Effector memory CD4-positive, alpha-beta T cell (primary cell): ENCODE data around the gene SYNGR4.

Experiments
- DNase-seq, 3 donors: peaks; one replicate each; pipeline ENCODE4 v3.0.0-alpha.2; 2020
- H3K27ac ChIP-seq: 2 replicates; pipeline ENCODE4 v1.7.0; 2013; ENCODE audit warnings: mild to moderate bottlenecking, low read length, moderate library complexity; ENCODE audit not compliant: insufficient read depth, poor library complexity, severe bottlenecking
- H3K27me3 ChIP-seq: replicated peaks from 2 replicates; pipeline ENCODE4 v1.7.0; 2013; ENCODE audit warnings: mild to moderate bottlenecking, low read length; ENCODE audit not compliant: insufficient read depth, control insufficient read depth, poor library complexity, severe bottlenecking
- H3K36me3 ChIP-seq: 2 replicates; pipeline ENCODE4 v1.7.0; 2013; ENCODE audit warnings: mild to moderate bottlenecking, low read length, moderate library complexity; ENCODE audit not compliant: control insufficient read depth, insufficient read depth
- H3K4me1 ChIP-seq: 2 replicates; pipeline ENCODE4 v1.7.0; 2013; ENCODE audit warnings: low read length, mild to moderate bottlenecking; ENCODE audit not compliant: control insufficient read depth, insufficient read depth, poor library complexity, severe bottlenecking
- H3K4me3 ChIP-seq: 2 replicates; pipeline ENCODE4 v1.7.0; 2013; ENCODE audit warnings: low read length, low read depth, mild to moderate bottlenecking; ENCODE audit not compliant: insufficient read depth, poor library complexity, severe bottlenecking
- H3K9me3 ChIP-seq: 2 replicates; pipeline ENCODE4 v1.7.0; 2013; ENCODE audit warnings: mild to moderate bottlenecking, low read length, moderate library complexity; ENCODE audit not compliant: control insufficient read depth

Gene SYNGR4

GRCh38 chr19:48341515-48342413 is 22.4 kb upstream of the SYNGR4 start:
- H3K36me3 ChIP-seq = no peaks in the 10 kb centered on the region
- H3K4me3 ChIP-seq = no peak overlapping the region
- no peak overlapping the region for H3K27ac ChIP-seq
- no peak for DNase-seq
- H3K9me3 ChIP-seq = no peaks in the 10 kb centered on the region
- no peaks in the 10 kb centered on the region for H3K4me1 ChIP-seq
- H3K27me3 ChIP-seq = no peaks in the 10 kb centered on the region

GRCh38 chr19:48342414-48342738 is 21.8 kb upstream of the SYNGR4 start:
- DNase-seq = no peak
- no peaks in the 10 kb centered on the region for H3K27me3 ChIP-seq
- H3K4me3 ChIP-seq = no peak overlapping the region
- no peaks in the 10 kb centered on the region for H3K4me1 ChIP-seq
- no peaks in the 10 kb centered on the region for H3K9me3 ChIP-seq
- H3K27ac ChIP-seq = no peak overlapping the region
- H3K36me3 ChIP-seq = no peaks in the 10 kb centered on the region

GRCh38 chr19:48342841-48343540 is 21.2 kb upstream of the SYNGR4 start:
- DNase-seq = no peak
- no peaks in the 10 kb centered on the region for H3K27me3 ChIP-seq
- no peaks in the 10 kb centered on the region for H3K4me1 ChIP-seq
- H3K4me3 ChIP-seq = no peak overlapping the region
- no peak overlapping the region for H3K27ac ChIP-seq
- no peaks in the 10 kb centered on the region for H3K36me3 ChIP-seq
- no peaks in the 10 kb centered on the region for H3K9me3 ChIP-seq

- Histone ChIP-seq H3K36me3 (no peaks in the 10 kb centered on the region), H3K27ac (no peak overlapping the region), H3K9me3 (no peaks in the 10 kb centered on the region), H3K27me3 (no peaks in the 10 kb centered on the region), H3K4me1 (no peaks in the 10 kb centered on the region), H3K4me3 (no peak overlapping the region)
- DNase-seq = no peak
Observed at GRCh38 chr19:48344892-48345291, 19.3 kb upstream of the SYNGR4 start.

GRCh38 chr19:48346191-48346590 is 18.0 kb upstream of the SYNGR4 start:
- H3K36me3 ChIP-seq = no peaks in the 10 kb centered on the region
- no peak overlapping the region for H3K27ac ChIP-seq
- no peaks in the 10 kb centered on the region for H3K9me3 ChIP-seq
- DNase-seq = no peak
- H3K27me3 ChIP-seq = no peaks in the 10 kb centered on the region
- H3K4me3 ChIP-seq = no peak overlapping the region
- no peaks in the 10 kb centered on the region for H3K4me1 ChIP-seq

- Histone ChIP-seq H3K9me3 (no peaks in the 10 kb centered on the region), H3K27me3 (no peaks in the 10 kb centered on the region), H3K4me3 (no peak overlapping the region), H3K27ac (no peak overlapping the region), H3K4me1 (no peaks in the 10 kb centered on the region), H3K36me3 (no peaks in the 10 kb centered on the region)
- no peak for DNase-seq
Observed at GRCh38 chr19:48348045-48348444, 16.1 kb upstream of the SYNGR4 start.

- Histone ChIP-seq H3K4me3 (no peak overlapping the region), H3K36me3 (no peaks in the 10 kb centered on the region), H3K9me3 (no peaks in the 10 kb centered on the region), H3K4me1 (no peaks in the 10 kb centered on the region), H3K27ac (no peak overlapping the region), H3K27me3 (no peaks in the 10 kb centered on the region)
- no peak for DNase-seq
Observed at GRCh38 chr19:48348737-48349136, 15.4 kb upstream of the SYNGR4 start.

GRCh38 chr19:48350856-48351255 is 13.3 kb upstream of the SYNGR4 start:
- Histone ChIP-seq H3K36me3 (no peaks in the 10 kb centered on the region), H3K27ac (no peak overlapping the region), H3K27me3 (no peaks in the 10 kb centered on the region), H3K9me3 (no peaks in the 10 kb centered on the region), H3K4me3 (no peak overlapping the region), H3K4me1 (no peaks in the 10 kb centered on the region)
- no peak for DNase-seq

- no peak overlapping the region for H3K4me3 ChIP-seq
- H3K36me3 ChIP-seq = no peaks in the 10 kb centered on the region
- no peaks in the 10 kb centered on the region for H3K4me1 ChIP-seq
- DNase-seq = peak; percentile 53 to 66 (median 53)
- H3K27ac ChIP-seq = no peak overlapping the region
- H3K27me3 ChIP-seq = no peaks in the 10 kb centered on the region
- no peaks in the 10 kb centered on the region for H3K9me3 ChIP-seq
Observed at GRCh38 chr19:48351341-48351752, 12.8 kb upstream of the SYNGR4 start.

- Histone ChIP-seq H3K4me3 (no peak overlapping the region), H3K27me3 (no peaks in the 10 kb centered on the region), H3K36me3 (no peaks in the 10 kb centered on the region), H3K9me3 (no peaks in the 10 kb centered on the region), H3K4me1 (no peaks in the 10 kb centered on the region), H3K27ac (no peak overlapping the region)
- no peak for DNase-seq
Observed at GRCh38 chr19:48353677-48354076, 10.5 kb upstream of the SYNGR4 start.
